ENCODE data around the gene RAPGEF5. TPM values are rescaled to one million over a fixed set of nuclear protein-coding genes. Genes with fewer than 3 reads are reported as not detected.

The RAPGEF5 gene
- total RNA-seq, 1 donor from 2014 or later: 65.8 TPM

DNA sequence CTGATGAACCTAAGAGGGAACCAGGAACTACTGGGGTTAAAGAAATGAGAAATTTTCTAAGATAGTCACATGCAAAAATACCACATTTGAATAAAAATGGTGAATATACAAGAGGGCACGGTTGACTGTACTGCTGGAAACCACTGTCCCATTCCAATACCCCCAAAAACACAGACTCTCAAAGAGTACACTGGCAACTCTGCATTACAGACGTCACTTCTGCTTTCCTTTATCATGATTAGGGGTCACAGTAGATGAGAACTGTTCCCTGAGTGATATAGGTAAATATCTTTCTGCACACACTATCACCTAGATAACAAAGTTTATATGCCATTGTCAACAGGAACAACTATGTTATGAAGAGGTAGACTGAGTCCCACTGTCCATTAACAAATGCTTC, 69.5 kb downstream of the RAPGEF5 start:
- no peaks in the 10 kb centered on the region for H3K9me3 ChIP-seq
- no peak for DNase-seq (ENCODE audit: low spot score in 2 of 2)
- no peaks in the 10 kb centered on the region for H3K36me3 ChIP-seq
- no peak overlapping the region for H3K27ac ChIP-seq
- H3K27me3 ChIP-seq: no peaks in the 10 kb centered on the region
- intact Hi-C loops (cut with DNase I): no loop called here
- no peak for TF ChIP-seq CTCF (IDR thresholded peaks at IDR 0.05)
- H3K4me1 ChIP-seq: no peaks in the 10 kb centered on the region
- H3K4me3 ChIP-seq: no peak overlapping the region

DNA sequence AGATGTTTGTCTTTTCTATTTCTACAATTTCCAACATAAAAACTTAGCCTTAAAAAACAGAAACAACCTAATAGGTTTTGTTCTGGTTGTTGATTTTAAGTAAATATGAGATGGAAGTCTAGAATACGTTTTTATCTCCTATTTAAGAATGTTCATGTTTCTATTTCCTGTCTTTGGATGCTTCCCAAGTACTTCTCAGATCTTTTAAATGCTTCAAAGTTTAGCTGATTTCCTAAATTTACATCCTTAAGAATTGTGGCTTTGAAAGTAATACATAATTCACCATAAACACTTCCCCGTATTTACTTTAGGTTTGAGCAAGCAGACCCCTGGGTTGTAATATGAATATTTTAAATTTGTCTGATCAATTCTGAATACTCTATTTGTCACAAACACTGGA, 70.5 kb downstream of the RAPGEF5 start:
- H3K4me1 ChIP-seq: no peaks in the 10 kb centered on the region
- no peaks in the 10 kb centered on the region for H3K27me3 ChIP-seq
- intact Hi-C loops (cut with DNase I): no loop called here
- no peaks in the 10 kb centered on the region for H3K36me3 ChIP-seq
- no peak for TF ChIP-seq CTCF (IDR thresholded peaks at IDR 0.05)
- H3K4me3 ChIP-seq: no peak overlapping the region
- no peak overlapping the region for H3K27ac ChIP-seq
- DNase-seq (ENCODE audit: low spot score in 2 of 2): no peak
- H3K9me3 ChIP-seq: no peaks in the 10 kb centered on the region

- Histone ChIP-seq H3K36me3 (no peaks in the 10 kb centered on the region), H3K4me1 (no peaks in the 10 kb centered on the region), H3K9me3 (no peaks in the 10 kb centered on the region), H3K4me3 (no peak overlapping the region), H3K27ac (no peak overlapping the region), H3K27me3 (no peaks in the 10 kb centered on the region)
- intact Hi-C loops (cut with DNase I): no loop called here
- DNase-seq (ENCODE audit: low spot score in 2 of 2): no peak
- no peak for TF ChIP-seq CTCF (IDR thresholded peaks at IDR 0.05)
These were observed 75.5 kb downstream of the RAPGEF5 start for GRCh38 chr7:22281481-22281880.

DNA sequence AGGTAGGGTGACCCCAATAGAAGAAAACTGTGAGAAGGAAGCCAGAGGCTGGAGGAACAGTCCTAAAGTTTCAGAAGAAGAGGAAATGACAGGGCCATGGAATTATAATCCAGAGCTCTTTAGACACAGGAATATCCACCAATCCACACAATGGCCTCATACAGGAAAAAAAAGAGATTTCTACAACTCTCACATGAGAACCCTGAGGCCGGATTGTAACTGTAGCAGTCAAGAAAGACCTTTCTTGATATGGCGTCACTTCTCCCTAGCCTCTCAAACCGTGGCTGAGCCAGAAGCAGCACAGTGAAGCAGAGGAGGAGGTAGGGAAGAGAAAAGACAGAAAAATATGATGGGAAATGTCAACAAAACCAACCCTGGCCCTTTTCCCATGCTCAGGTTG, 76.9 kb downstream of the RAPGEF5 start:
- Histone ChIP-seq H3K27ac (no peak overlapping the region), H3K36me3 (no peaks in the 10 kb centered on the region), H3K9me3 (no peaks in the 10 kb centered on the region), H3K27me3 (no peaks in the 10 kb centered on the region), H3K4me3 (no peak overlapping the region), H3K4me1 (no peaks in the 10 kb centered on the region)
- no peak for DNase-seq (ENCODE audit: low spot score in 2 of 2)
- intact Hi-C loops (cut with DNase I): no loop called here
- TF ChIP-seq CTCF (IDR thresholded peaks at IDR 0.05): no peak

DNA sequence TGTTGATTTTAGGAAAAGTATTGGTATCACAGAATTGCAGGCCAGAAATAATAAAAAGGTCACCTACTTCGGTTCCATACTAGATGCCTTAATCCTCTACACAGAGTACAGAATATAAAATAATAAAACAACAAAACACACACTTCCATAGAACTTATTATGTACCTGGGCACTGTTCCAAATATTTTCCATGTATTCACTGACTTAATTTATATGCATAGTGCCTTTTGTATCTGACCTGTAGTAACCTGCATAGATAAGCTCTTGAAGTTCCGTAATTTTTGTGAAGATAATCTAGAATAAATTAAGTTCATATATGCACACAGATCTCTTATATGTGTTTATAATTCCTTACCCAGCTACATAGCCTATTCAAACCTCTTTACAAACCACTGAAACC, 78.3 kb downstream of the RAPGEF5 start:
- TF ChIP-seq CTCF (IDR thresholded peaks at IDR 0.05): no peak
- DNase-seq (ENCODE audit: low spot score in 2 of 2): no peak
- Histone ChIP-seq H3K9me3 (no peaks in the 10 kb centered on the region), H3K27ac (no peak overlapping the region), H3K27me3 (no peaks in the 10 kb centered on the region), H3K4me3 (no peak overlapping the region), H3K4me1 (no peaks in the 10 kb centered on the region), H3K36me3 (no peaks in the 10 kb centered on the region)
- intact Hi-C loops (cut with DNase I): no loop called here

GRCh38 chr7:22277375-22277774, 79.6 kb downstream of the RAPGEF5 start:
- TF ChIP-seq CTCF (IDR thresholded peaks at IDR 0.05): no peak
- intact Hi-C loops (cut with DNase I): no loop called here
- H3K9me3 ChIP-seq: no peaks in the 10 kb centered on the region
- no peak for DNase-seq (ENCODE audit: low spot score in 2 of 2)
- H3K4me3 ChIP-seq: no peak overlapping the region
- no peaks in the 10 kb centered on the region for H3K27me3 ChIP-seq
- no peak overlapping the region for H3K27ac ChIP-seq
- H3K4me1 ChIP-seq: no peaks in the 10 kb centered on the region
- H3K36me3 ChIP-seq: no peaks in the 10 kb centered on the region

All from ascending aorta (tissue), 2 donors.